Neuronal stem cell (in vitro differentiated cells): ENCODE measurements around the gene FKBP9. TPM values are rescaled to one million over a fixed set of nuclear protein-coding genes. Genes with fewer than 3 reads are reported as not detected.

Experiments
- DNase-seq: peaks from one replicate; pipeline ENCODE4 v3.0.0-alpha.2; 2013; ENCODE audit warnings: low spot score
- H2AFZ ChIP-seq: one replicate; pipeline ENCODE4 v1.6.1; 2013; ENCODE audit warnings: mild to moderate bottlenecking, low read length, inconsistent platforms
- H2AK5ac ChIP-seq: 2 replicates; pipeline ENCODE4 v1.6.1; 2013; ENCODE audit warnings: low read depth, mild to moderate bottlenecking, inconsistent platforms, low read length, moderate library complexity, mixed read lengths
- H2BK120ac ChIP-seq: 2 replicates; pipeline ENCODE4 v1.6.1; 2013; ENCODE audit warnings: low read depth, mild to moderate bottlenecking, inconsistent platforms, low read length, moderate library complexity, mixed read lengths
- H2BK12ac ChIP-seq: one replicate; pipeline ENCODE4 v1.6.1; 2013; ENCODE audit warnings: low read length, inconsistent platforms
- H2BK15ac ChIP-seq: 2 replicates; pipeline ENCODE4 v1.6.1; 2013; ENCODE audit warnings: mild to moderate bottlenecking, low read length, inconsistent platforms, mixed read lengths
- H2BK5ac ChIP-seq: one replicate; pipeline ENCODE4 v1.6.1; 2013; ENCODE audit warnings: inconsistent platforms, mild to moderate bottlenecking, low read length, moderate library complexity
- H3K14ac ChIP-seq: one replicate; pipeline ENCODE4 v1.6.1; 2013; ENCODE audit warnings: low read length, inconsistent platforms
- H3K18ac ChIP-seq: 2 replicates; pipeline ENCODE4 v1.6.1; 2013; ENCODE audit warnings: low read length, inconsistent platforms
- H3K23ac ChIP-seq: 2 replicates; pipeline ENCODE4 v1.6.1; 2013; ENCODE audit warnings: low read depth, mild to moderate bottlenecking, mixed read lengths, low read length, inconsistent platforms; ENCODE audit not compliant: poor library complexity
- H3K27ac ChIP-seq: replicated peaks from 3 replicates; pipeline ENCODE4 v1.5.1; 2013; ENCODE audit warnings: low read length, inconsistent platforms
- H3K27me3 ChIP-seq, 3 experiments: 2 replicates each; pipeline ENCODE4 v1.6.1; 2013; ENCODE audit warnings: low read length in 3 of 3, mild to moderate bottlenecking in 2 of 3, inconsistent platforms in 1 of 3, low read depth in 1 of 3, mixed read lengths in 1 of 3, moderate library complexity in 1 of 3; ENCODE audit not compliant: control insufficient read depth in 3 of 3, insufficient read depth in 3 of 3
- H3K36me3 ChIP-seq, 2 donors: replicated peaks in 1 of 2; 2 replicates each; pipeline ENCODE4 v1.6.1; 2013; ENCODE audit warnings: low read length in 2 of 2; ENCODE audit not compliant: control insufficient read depth in 2 of 2, insufficient read depth in 2 of 2
- H3K4ac ChIP-seq: 2 replicates; pipeline ENCODE4 v1.6.1; 2013; ENCODE audit warnings: inconsistent platforms, mild to moderate bottlenecking, low read length, moderate library complexity
- H3K4me1 ChIP-seq, 2 donors: 1 replicate in 1 of 2; 2 replicates in 1 of 2; pipeline ENCODE4 v1.6.1; 2013; ENCODE audit warnings: low read length in 2 of 2, low read depth in 1 of 2; ENCODE audit not compliant: control insufficient read depth in 2 of 2, insufficient read depth in 1 of 2
- H3K4me2 ChIP-seq: one replicate; pipeline ENCODE4 v1.6.1; 2013; ENCODE audit warnings: mild to moderate bottlenecking, low read length, inconsistent platforms; ENCODE audit not compliant: insufficient read depth, poor library complexity, severe bottlenecking
- H3K4me3 ChIP-seq, 2 donors: 2 replicates each; pipeline ENCODE4 v1.5.1; 2013; ENCODE audit warnings: low read length in 2 of 2, mild to moderate bottlenecking in 2 of 2, inconsistent platforms in 1 of 2, moderate library complexity in 1 of 2
- H3K79me1 ChIP-seq: one replicate; pipeline ENCODE4 v1.6.1; 2013; ENCODE audit warnings: low read depth, mild to moderate bottlenecking, inconsistent platforms, low read length, moderate library complexity
- H3K9ac ChIP-seq: one replicate; pipeline ENCODE4 v1.6.1; 2013; ENCODE audit warnings: mild to moderate bottlenecking, low read depth, low read length, inconsistent platforms; ENCODE audit not compliant: poor library complexity
- H3K9me3 ChIP-seq, 2 donors: replicated peaks in 1 of 2; 2 replicates each; pipeline versions ENCODE3 to v1.6.1; 2013; ENCODE audit warnings: low read length in 2 of 2, mild to moderate bottlenecking in 2 of 2, inconsistent platforms in 1 of 2, low read depth in 1 of 2, mixed read lengths in 1 of 2, moderate library complexity in 1 of 2; ENCODE audit not compliant: control insufficient read depth in 2 of 2, insufficient read depth in 1 of 2
- H4K8ac ChIP-seq: one replicate; pipeline ENCODE4 v1.6.1; 2013; ENCODE audit warnings: low read depth, mild to moderate bottlenecking, inconsistent platforms, low read length, moderate library complexity
- H4K91ac ChIP-seq: one replicate; pipeline ENCODE4 v1.6.1; 2013; ENCODE audit warnings: low read length, low read depth, mild to moderate bottlenecking, inconsistent platforms; ENCODE audit not compliant: poor library complexity
- WGBS, 2 donors: extraction: QIAGEN DNeasy Blood & Tissue Kit; methylation state at CpG; one replicate each; pipeline ENCODE4 v1.1.7; 2013; ENCODE audit warnings: missing lambda C conversion rate in 2 of 2, mixed read lengths in 1 of 2; ENCODE audit not compliant: insufficient read length in 2 of 2, insufficient replicate concordance in 1 of 2; ENCODE audit errors: extremely low coverage in 2 of 2; 5-methylcytosine and 5-hydroxymethylcytosine counted together
- polyA plus RNA-seq, 2 experiments: library from polyadenylated mRNA; stranded (reverse); fragments of 200-250 nt; gene quantifications; one replicate each; pipeline ENCODE4 v1.2.3, GENCODE V29; 2013

FKBP9 gene
- 28.5 TPM for polyA plus RNA-seq (2013, experiment 1 of 2)
- 30.6 TPM for polyA plus RNA-seq (2013, experiment 2 of 2)

- Histone ChIP-seq H3K9ac (peak within 1 kb of the TSS; percentile 95), H3K9me3 (peaks cover 0 to 15% of the 10 kb centered on the region in 2 donors), H2BK15ac (no peak within 1 kb of the TSS), H3K18ac (peak within 1 kb of the TSS; percentile 98), H2BK12ac (peak within 1 kb of the TSS; percentile 78), H2BK5ac (no peak within 1 kb of the TSS), H3K27me3 (peaks cover 0 to 19% (median 0%) of the 10 kb centered on the region in 3 experiments), H2BK120ac (peak within 1 kb of the TSS; percentile 91), H3K4ac (peak within 1 kb of the TSS; percentile 76), H4K91ac (no peak within 1 kb of the TSS), H3K4me2 (peak within 1 kb of the TSS; percentile 83), H4K8ac (no peak within 1 kb of the TSS), H2AK5ac (peak within 1 kb of the TSS; percentile 70), H3K79me1 (no peaks in the 10 kb centered on the region), H3K4me3 (peak within 1 kb of the TSS; percentile 42 to 93), H3K27ac (peak within 1 kb of the TSS; percentile 76), H3K4me1 (peaks cover 0 to 3% of the 10 kb centered on the region in 2 donors), H3K23ac (peak within 1 kb of the TSS; percentile 96), H2AFZ (peak within 1 kb of the TSS; percentile 89), H3K14ac (peak within 1 kb of the TSS; percentile 94), H3K36me3 (no peaks in the 10 kb centered on the region)
- WGBS, 2 donors: no CpG with 5 or more reads among the region's 91 CpGs
- DNase-seq: peak; percentile 70
Measured at GRCh38 chr7:32957326-32958045, at the start of gene FKBP9. FKBP9 (plus strand) TSS chr7:32957440; CDS start chr7:32957574, 134 bp downstream.

GRCh38 chr7:32910195-32910594 is 47.0 kb upstream of the FKBP9 start:
- Histone ChIP-seq H3K14ac (no peak overlapping the region), H2BK12ac (no peak overlapping the region), H3K18ac (no peak overlapping the region), H3K9ac (no peak overlapping the region), H2BK15ac (no peak overlapping the region), H3K4me2 (no peak overlapping the region), H3K27me3 (no peaks in the 10 kb centered on the region), H4K91ac (no peak overlapping the region), H4K8ac (no peak overlapping the region), H2BK120ac (no peak overlapping the region), H3K36me3 (peaks cover 1 to 19% of the 10 kb centered on the region in 2 donors), H3K4me3 (no peak overlapping the region), H3K27ac (no peak overlapping the region), H3K9me3 (no peaks in the 10 kb centered on the region), H2AK5ac (no peak overlapping the region), H3K4ac (no peak overlapping the region), H2AFZ (no peak overlapping the region), H3K4me1 (peaks cover 0 to 2% of the 10 kb centered on the region in 2 donors), H2BK5ac (no peak overlapping the region), H3K79me1 (no peaks in the 10 kb centered on the region), H3K23ac (no peak overlapping the region)
- WGBS, 2 donors: no CpG with 5 or more reads among the region's 1 CpG
- no peak for DNase-seq

- H3K4me1 ChIP-seq: no peaks in the 10 kb centered on the region
- no peaks in the 10 kb centered on the region for H3K9me3 ChIP-seq
- H2BK5ac ChIP-seq: no peak overlapping the region
- H3K9ac ChIP-seq: no peak overlapping the region
- WGBS, 2 donors: no CpG with 5 or more reads among the region's 1 CpG
- no peak overlapping the region for H2AK5ac ChIP-seq
- H2BK12ac ChIP-seq: no peak overlapping the region
- no peak overlapping the region for H3K4ac ChIP-seq
- no peak overlapping the region for H3K4me3 ChIP-seq
- no peak overlapping the region for H2AFZ ChIP-seq
- H3K18ac ChIP-seq: no peak overlapping the region
- H2BK15ac ChIP-seq: no peak overlapping the region
- H2BK120ac ChIP-seq: no peak overlapping the region
- H3K36me3 ChIP-seq: peaks cover 4 to 58% of the 10 kb centered on the region in 2 donors
- H3K14ac ChIP-seq: no peak overlapping the region
- no peaks in the 10 kb centered on the region for H3K27me3 ChIP-seq
- no peaks in the 10 kb centered on the region for H3K79me1 ChIP-seq
- H3K23ac ChIP-seq: no peak overlapping the region
- H3K4me2 ChIP-seq: no peak overlapping the region
- no peak overlapping the region for H4K8ac ChIP-seq
- H4K91ac ChIP-seq: no peak overlapping the region
- no peak for DNase-seq
- H3K27ac ChIP-seq: no peak overlapping the region
Measured at GRCh38 chr7:32914184-32914583, 43.1 kb upstream of the FKBP9 start.

- Histone ChIP-seq H3K9ac (no peak overlapping the region), H3K9me3 (no peaks in the 10 kb centered on the region), H4K91ac (no peak overlapping the region), H3K4ac (no peak overlapping the region), H2AFZ (no peak overlapping the region), H3K27ac (no peak overlapping the region), H2BK12ac (no peak overlapping the region), H3K36me3 (peaks cover 4 to 64% of the 10 kb centered on the region in 2 donors), H3K4me3 (peak overlapping the region in 1 of 2 donors; percentile 59), H2BK5ac (no peak overlapping the region), H3K4me1 (no peaks in the 10 kb centered on the region), H3K4me2 (no peak overlapping the region), H4K8ac (no peak overlapping the region), H2BK120ac (no peak overlapping the region), H3K18ac (no peak overlapping the region), H3K79me1 (no peaks in the 10 kb centered on the region), H3K27me3 (no peaks in the 10 kb centered on the region), H3K14ac (no peak overlapping the region), H3K23ac (no peak overlapping the region), H2AK5ac (no peak overlapping the region), H2BK15ac (no peak overlapping the region)
- WGBS, 2 donors: no CpG with 5 or more reads among the region's 5 CpGs
- no peak for DNase-seq
Measured at GRCh38 chr7:32915041-32915536, 42.2 kb upstream of the FKBP9 start.
